ENCODE results near the gene RNASET2.

- TF ChIP-seq CTCF (IDR thresholded peaks at IDR 0.05) (no peak), POLR2A (IDR thresholded peaks at IDR 0.05) (no peak), POLR2AphosphoS5 (IDR thresholded peaks at IDR 0.05) (no peak), EP300 (IDR thresholded peaks at IDR 0.05; ENCODE audit: low read depth) (no peak)
Observed at GRCh38 chr6:166879594-166879993, 76.8 kb downstream of the RNASET2 start.
